Neural cell (in vitro differentiated cells): ENCODE results near the gene SERINC2.
"Not testable (repeated sequence)": the region's sequence is repeated elsewhere in the genome, so short reads cannot be mapped to it uniquely, and the experiment has no call there.

Experiments used
- EP300 ChIP-seq: fragments of 450-650 bp; conservative IDR thresholded peaks from 2 replicates; pipeline ENCODE4 v1.6.1; 2014; ENCODE audit warnings: antibody characterized with exemption, mild to moderate bottlenecking, moderate library complexity; ENCODE audit not compliant: poor library complexity, severe bottlenecking
- EZH2 ChIP-seq: fragments of 200-600, 300-800 bp; shearing (Covaris generic), sonication (generic); IDR thresholded peaks from 2 replicates; pipeline ENCODE4 v1.6.1; 2014; ENCODE audit warnings: antibody characterized with exemption, low read length, borderline replicate concordance, mild to moderate bottlenecking; ENCODE audit not compliant: insufficient read depth, poor library complexity, severe bottlenecking
- RAD21 ChIP-seq: fragments of 450-650 bp; conservative IDR thresholded peaks from 2 replicates; pipeline ENCODE4 v1.6.1; 2014; ENCODE audit warnings: antibody characterized with exemption, mild to moderate bottlenecking, moderate library complexity
- TF ChIP-seq, protein P1 (sequence below): fragments of 450-650 bp; IDR thresholded peaks from 2 replicates; pipeline ENCODE4 v1.5.1; 2014; ENCODE audit warnings: antibody characterized with exemption, mild to moderate bottlenecking, moderate library complexity; ENCODE audit not compliant: poor library complexity, severe bottlenecking

DNA sequence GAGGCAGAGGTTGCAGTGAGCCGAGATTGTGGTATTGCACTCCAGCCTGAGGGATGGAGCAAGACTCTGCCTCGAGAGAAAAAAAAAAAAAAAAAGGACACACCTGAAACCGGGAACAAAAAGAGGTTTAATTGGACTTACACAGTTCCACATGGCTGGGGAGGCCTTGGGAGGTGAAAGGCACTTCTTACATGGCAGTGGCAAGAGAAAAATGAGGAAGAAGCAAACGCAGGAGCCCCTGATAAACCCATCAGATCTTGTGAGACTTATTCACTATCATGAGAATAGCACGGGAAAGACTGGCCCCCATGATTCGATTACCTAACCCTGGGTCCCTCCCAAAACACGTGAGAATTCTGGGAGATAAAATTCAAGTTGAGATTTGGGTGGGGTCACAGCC is 61.6 kb downstream of the SERINC2 start:
- TF ChIP-seq, protein P1, sequence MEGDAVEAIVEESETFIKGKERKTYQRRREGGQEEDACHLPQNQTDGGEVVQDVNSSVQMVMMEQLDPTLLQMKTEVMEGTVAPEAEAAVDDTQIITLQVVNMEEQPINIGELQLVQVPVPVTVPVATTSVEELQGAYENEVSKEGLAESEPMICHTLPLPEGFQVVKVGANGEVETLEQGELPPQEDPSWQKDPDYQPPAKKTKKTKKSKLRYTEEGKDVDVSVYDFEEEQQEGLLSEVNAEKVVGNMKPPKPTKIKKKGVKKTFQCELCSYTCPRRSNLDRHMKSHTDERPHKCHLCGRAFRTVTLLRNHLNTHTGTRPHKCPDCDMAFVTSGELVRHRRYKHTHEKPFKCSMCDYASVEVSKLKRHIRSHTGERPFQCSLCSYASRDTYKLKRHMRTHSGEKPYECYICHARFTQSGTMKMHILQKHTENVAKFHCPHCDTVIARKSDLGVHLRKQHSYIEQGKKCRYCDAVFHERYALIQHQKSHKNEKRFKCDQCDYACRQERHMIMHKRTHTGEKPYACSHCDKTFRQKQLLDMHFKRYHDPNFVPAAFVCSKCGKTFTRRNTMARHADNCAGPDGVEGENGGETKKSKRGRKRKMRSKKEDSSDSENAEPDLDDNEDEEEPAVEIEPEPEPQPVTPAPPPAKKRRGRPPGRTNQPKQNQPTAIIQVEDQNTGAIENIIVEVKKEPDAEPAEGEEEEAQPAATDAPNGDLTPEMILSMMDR: not testable (repeated sequence)
- TF ChIP-seq EP300, RAD21, EZH2: not testable (repeated sequence)
